ENCODE results near the gene TST.

Gene TST

DNA sequence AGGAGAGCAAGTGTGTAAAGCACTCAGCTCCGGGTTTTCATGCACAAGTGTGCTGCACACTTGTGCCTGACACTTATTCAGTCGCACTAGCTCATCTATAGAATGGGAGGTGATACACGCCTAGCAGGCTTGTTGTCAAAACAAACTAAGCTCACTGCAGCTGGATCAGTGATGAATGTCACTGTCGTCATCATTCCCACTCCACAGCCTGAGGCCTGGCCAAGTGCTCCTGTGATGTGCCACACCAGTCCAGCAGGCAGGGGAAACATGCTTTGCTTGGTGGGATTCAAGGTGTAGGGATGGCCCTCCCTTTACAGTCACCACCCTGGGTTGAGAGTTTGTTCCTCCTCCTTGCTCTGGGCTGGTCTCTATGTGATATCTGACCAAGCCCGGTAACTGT, 7.1 kb upstream of the TST start:
- Histone ChIP-seq H3K36me3 (ENCODE audit: control insufficient read depth in 1 of 2, insufficient read depth in 2 of 2, low read length in 2 of 2) (peaks cover 27 to 62% of the 10 kb centered on the region in 2 donors), H3K9me3 (ENCODE audit: control insufficient read depth in 1 of 2, low read length in 2 of 2) (no peaks in the 10 kb centered on the region), H3K4me1 (ENCODE audit: control insufficient read depth in 1 of 2, insufficient read depth in 2 of 2, low read length in 2 of 2) (peaks cover 6 to 10% of the 10 kb centered on the region in 2 donors), H3K27ac (ENCODE audit: low read length) (no peak overlapping the region), H3K27me3 (ENCODE audit: low read depth, low read length) (no peaks in the 10 kb centered on the region), H3K4me3 (ENCODE audit: low read depth in 1 of 2, low read length in 2 of 2) (no peak overlapping the region)

DNA sequence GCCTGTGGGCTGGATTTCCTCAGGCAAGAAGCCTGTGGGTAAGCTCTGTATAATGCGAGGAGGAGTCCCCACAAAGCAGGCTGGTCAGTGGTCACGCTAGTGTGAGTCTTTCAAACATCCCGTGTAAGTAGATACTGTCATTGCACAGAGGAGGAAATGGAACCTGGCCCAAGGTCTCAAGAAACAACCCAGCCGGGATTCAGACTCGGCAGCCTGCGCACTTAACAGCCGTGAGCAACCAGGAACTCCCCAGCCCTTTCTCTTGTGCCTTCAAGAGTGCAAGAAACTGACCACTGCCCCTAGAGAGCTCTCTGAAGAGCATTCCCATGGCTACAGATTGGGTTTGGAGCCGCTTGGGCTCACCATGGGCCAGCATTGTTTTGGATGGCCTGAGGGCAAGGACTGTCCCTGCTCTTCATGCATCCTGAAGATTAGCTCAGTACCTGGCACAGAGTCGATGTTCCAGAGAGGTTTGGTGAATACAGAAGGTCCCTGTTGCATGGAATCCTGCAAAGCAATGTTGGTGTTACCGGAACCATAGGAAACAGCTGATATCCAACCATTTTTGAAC, 6.3 kb upstream of the TST start:
- Histone ChIP-seq H3K36me3 (ENCODE audit: control insufficient read depth in 1 of 2, insufficient read depth in 2 of 2, low read length in 2 of 2) (peaks cover 27 to 59% of the 10 kb centered on the region in 2 donors), H3K4me1 (ENCODE audit: control insufficient read depth in 1 of 2, insufficient read depth in 2 of 2, low read length in 2 of 2) (peaks cover 6 to 12% of the 10 kb centered on the region in 2 donors), H3K9me3 (ENCODE audit: control insufficient read depth in 1 of 2, low read length in 2 of 2) (no peaks in the 10 kb centered on the region), H3K27ac (ENCODE audit: low read length) (peak overlapping the region; percentile 57), H3K4me3 (ENCODE audit: low read depth in 1 of 2, low read length in 2 of 2) (peak overlapping the region in 1 of 2 donors; percentile 8), H3K27me3 (ENCODE audit: low read depth, low read length) (no peaks in the 10 kb centered on the region)

DNA sequence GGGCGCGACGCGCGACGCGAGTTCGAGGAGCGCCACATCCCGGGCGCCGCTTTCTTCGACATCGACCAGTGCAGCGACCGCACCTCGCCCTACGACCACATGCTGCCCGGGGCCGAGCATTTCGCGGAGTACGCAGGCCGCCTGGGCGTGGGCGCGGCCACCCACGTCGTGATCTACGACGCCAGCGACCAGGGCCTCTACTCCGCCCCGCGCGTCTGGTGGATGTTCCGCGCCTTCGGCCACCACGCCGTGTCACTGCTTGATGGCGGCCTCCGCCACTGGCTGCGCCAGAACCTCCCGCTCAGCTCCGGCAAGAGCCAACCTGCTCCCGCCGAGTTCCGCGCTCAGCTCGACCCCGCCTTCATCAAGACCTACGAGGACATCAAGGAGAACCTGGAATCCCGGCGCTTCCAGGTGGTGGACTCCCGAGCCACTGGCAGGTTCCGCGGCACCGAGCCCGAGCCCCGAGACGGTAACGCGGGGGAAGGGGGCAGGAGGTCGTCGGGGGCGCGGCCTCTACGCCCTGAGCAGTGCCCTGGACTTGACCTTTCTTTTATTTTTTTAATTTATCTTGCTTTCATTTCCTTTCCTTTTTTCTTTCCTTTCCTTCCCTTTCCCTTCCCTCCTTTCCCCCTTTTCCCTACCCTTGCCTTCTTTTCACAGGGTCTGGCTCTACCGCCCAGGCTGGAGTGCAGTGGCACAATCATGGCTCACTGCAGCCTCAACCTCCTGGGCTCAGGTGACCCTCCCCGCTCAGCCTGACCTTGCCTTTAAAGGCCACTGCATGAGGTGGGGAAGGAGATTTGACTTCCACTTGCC, 5.3 kb upstream of the TST start:
- no peaks in the 10 kb centered on the region for H3K27me3 ChIP-seq (ENCODE audit: low read depth, low read length)
- H3K4me1 ChIP-seq (ENCODE audit: control insufficient read depth in 1 of 2, insufficient read depth in 2 of 2, low read length in 2 of 2): peaks cover 6 to 18% of the 10 kb centered on the region in 2 donors
- peak overlapping the region; percentile 57 for H3K27ac ChIP-seq (ENCODE audit: low read length)
- no peaks in the 10 kb centered on the region for H3K9me3 ChIP-seq (ENCODE audit: control insufficient read depth in 1 of 2, low read length in 2 of 2)
- H3K36me3 ChIP-seq (ENCODE audit: control insufficient read depth in 1 of 2, insufficient read depth in 2 of 2, low read length in 2 of 2): peaks cover 22 to 49% of the 10 kb centered on the region in 2 donors
- H3K4me3 ChIP-seq (ENCODE audit: low read depth in 1 of 2, low read length in 2 of 2): no peak overlapping the region

DNA sequence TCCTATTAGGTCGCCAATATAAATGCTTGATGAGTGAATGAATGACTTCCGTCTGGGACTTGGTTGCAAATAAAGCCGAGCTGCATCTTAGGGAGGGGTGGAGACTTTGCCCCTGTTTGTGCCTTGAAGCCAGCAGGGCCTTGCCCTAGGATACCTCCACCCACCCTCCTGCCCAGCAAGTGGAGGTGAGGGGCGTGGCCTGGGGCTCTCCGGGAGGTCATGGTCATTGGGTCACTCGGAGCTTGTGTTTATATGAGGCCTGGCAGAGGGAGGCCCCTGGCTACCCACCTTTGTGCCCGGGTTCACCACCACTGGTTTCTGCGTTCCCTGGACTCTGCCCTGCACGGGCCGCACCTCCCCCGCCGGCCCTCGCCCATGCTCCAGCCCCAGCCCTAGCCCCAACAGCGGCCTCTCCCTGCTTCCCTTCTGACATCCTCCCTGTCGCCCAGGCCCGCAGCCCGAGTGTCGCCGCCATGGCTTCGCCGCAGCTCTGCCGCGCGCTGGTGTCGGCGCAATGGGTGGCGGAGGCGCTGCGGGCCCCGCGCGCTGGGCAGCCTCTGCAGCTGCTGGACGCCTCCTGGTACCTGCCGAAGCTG, 4.6 kb upstream of the TST start:
- H3K4me3 ChIP-seq (ENCODE audit: low read depth in 1 of 2, low read length in 2 of 2): no peak overlapping the region
- no peaks in the 10 kb centered on the region for H3K9me3 ChIP-seq (ENCODE audit: control insufficient read depth in 1 of 2, low read length in 2 of 2)

DNA sequence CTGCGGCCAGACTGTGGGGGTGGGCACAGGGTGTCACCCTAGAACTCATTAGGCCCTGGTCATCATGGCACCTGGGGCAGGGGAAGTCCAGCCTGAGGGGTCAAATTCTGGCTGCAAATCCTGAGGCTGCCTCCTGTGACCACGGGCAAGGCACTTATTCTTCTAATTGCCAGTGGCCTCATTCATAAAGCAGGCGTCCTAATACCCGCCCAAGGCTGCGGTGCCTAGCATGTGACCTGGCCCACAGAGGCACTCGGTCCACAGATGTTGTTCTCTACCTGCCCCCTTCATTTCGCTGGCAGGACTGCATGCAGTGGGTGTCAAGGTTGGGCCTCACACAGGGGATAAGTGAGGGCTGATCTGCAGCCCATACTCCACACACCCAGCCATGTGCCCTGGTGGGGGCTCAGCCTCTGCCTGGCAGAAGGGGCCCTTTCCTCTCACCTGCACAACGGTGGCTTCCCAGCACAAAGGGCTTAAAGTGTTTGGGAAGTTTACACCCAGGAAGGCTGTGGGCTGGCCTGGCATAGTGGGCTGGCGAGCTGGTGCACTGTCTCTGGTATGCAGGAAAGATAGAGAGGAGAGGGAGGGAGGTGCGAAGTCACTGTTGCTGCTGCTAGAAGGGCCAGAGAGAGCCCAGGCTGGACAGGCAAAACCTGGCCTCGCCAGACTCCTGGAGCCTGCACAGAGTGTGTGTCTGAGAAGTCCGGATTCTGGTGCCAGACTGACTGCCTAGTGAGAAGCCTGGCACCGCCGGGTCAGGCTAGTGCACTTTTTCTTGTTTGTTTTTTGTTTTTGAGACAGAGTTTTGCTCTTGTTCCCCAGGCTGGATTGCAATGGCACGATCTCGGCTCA, 3.5 kb upstream of the TST start:
- Histone ChIP-seq H3K9me3 (ENCODE audit: control insufficient read depth in 1 of 2, low read length in 2 of 2) (no peaks in the 10 kb centered on the region), H3K27ac (ENCODE audit: low read length) (peak overlapping the region; percentile 8), H3K36me3 (ENCODE audit: control insufficient read depth in 1 of 2, insufficient read depth in 2 of 2, low read length in 2 of 2) (peaks cover 16 to 36% of the 10 kb centered on the region in 2 donors), H3K27me3 (ENCODE audit: low read depth, low read length) (no peaks in the 10 kb centered on the region), H3K4me3 (ENCODE audit: low read depth in 1 of 2, low read length in 2 of 2) (no peak overlapping the region), H3K4me1 (ENCODE audit: control insufficient read depth in 1 of 2, insufficient read depth in 2 of 2, low read length in 2 of 2) (peaks cover 8 to 28% of the 10 kb centered on the region in 2 donors)

More for the DNA sequence above, 4.6 kb upstream of the TST start:
- Histone ChIP-seq H3K27me3 (ENCODE audit: low read depth, low read length) (no peaks in the 10 kb centered on the region), H3K36me3 (ENCODE audit: control insufficient read depth in 1 of 2, insufficient read depth in 2 of 2, low read length in 2 of 2) (peaks cover 18 to 42% of the 10 kb centered on the region in 2 donors), H3K4me1 (ENCODE audit: control insufficient read depth in 1 of 2, insufficient read depth in 2 of 2, low read length in 2 of 2) (peaks cover 6 to 18% of the 10 kb centered on the region in 2 donors), H3K27ac (ENCODE audit: low read length) (peak overlapping the region; percentile 29)

DNA sequence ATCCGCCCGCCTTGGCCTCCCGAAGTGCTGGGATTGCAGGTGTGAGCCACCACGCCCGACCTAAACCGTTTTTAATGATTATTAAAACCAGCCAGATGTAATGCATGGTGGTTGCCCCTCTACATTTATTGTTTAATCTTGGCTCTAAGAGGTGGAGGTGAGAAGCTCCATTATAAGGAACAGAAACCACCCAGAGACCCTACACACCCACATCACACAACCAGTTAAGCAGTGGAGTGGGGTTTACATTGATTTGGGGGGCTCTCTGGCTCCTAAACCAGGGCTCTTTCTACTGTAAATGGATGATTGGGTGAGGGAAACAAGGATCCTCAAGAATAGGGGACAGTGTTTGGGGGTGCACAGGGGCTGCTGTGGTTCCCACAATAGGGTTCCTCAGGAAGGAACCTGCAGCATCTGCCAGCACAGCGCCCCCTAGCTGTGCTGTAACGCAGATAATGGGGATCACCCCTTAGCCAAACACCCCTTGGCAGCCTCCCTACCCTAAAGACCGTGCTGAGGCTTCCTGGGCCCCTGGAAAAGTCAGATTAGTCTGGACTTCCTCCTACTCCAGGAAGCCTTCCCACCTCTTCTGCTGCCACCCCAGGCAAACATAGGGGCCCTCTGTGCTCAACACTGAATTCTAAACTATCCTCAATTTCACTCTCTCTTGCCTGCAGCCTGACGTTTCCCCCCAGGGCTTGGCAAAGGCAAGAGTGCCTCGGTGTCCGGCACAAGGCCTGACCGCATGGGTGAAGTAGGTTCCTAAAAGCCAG, 2.6 kb upstream of the TST start:
- Histone ChIP-seq H3K36me3 (ENCODE audit: control insufficient read depth in 1 of 2, insufficient read depth in 2 of 2, low read length in 2 of 2) (peaks cover 11 to 28% of the 10 kb centered on the region in 2 donors), H3K27ac (ENCODE audit: low read length) (peak overlapping the region; percentile 8), H3K4me3 (ENCODE audit: low read depth in 1 of 2, low read length in 2 of 2) (no peak overlapping the region), H3K4me1 (ENCODE audit: control insufficient read depth in 1 of 2, insufficient read depth in 2 of 2, low read length in 2 of 2) (peaks cover 13 to 36% of the 10 kb centered on the region in 2 donors), H3K9me3 (ENCODE audit: control insufficient read depth in 1 of 2, low read length in 2 of 2) (no peaks in the 10 kb centered on the region), H3K27me3 (ENCODE audit: low read depth, low read length) (no peaks in the 10 kb centered on the region)

DNA sequence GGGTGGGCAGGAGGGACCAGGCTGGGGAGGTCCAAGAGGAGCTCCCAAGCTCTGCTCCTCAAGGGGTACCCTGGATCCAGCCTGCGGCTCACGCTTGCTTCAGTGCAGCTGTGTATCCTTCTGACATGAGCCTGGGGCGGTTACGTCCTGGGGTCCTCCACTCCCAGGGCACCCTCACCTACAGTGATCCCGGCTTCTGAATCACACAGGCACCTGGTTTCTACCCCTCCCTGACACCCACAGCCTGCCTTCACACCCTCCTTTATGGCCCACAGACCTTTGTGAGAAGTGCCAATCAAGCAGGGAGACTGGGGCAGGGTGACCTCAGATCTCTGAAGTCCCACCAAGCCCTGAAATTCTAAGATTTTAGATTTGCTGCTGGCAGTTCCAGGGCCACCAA, 1.8 kb upstream of the TST start:
- Histone ChIP-seq H3K27me3 (ENCODE audit: low read depth, low read length) (no peaks in the 10 kb centered on the region), H3K27ac (ENCODE audit: low read length) (no peak overlapping the region), H3K9me3 (ENCODE audit: control insufficient read depth in 1 of 2, low read length in 2 of 2) (no peaks in the 10 kb centered on the region), H3K4me1 (ENCODE audit: control insufficient read depth in 1 of 2, insufficient read depth in 2 of 2, low read length in 2 of 2) (peaks cover 13 to 43% of the 10 kb centered on the region in 2 donors), H3K36me3 (ENCODE audit: control insufficient read depth in 1 of 2, insufficient read depth in 2 of 2, low read length in 2 of 2) (peaks cover 6 to 19% of the 10 kb centered on the region in 2 donors), H3K4me3 (ENCODE audit: low read depth in 1 of 2, low read length in 2 of 2) (no peak overlapping the region)

DNA sequence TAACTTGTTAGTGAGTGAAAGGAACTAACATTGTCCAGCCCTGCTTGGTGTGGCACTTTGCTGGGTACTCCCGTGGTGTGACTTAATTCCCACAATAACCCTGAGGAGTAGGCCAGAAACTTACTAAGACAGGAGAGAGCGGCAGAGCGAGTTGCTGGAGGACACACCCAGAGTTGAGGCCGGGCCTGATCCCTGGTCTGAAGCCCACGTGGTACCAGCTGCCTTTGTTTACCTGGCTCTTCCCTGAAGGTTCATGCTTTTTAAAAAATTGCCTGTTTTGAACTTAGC, 889 bp upstream of the TST start:
- H3K27ac ChIP-seq (ENCODE audit: low read length): peak overlapping the region; percentile 75
- H3K9me3 ChIP-seq (ENCODE audit: control insufficient read depth in 1 of 2, low read length in 2 of 2): no peaks in the 10 kb centered on the region
- H3K36me3 ChIP-seq (ENCODE audit: control insufficient read depth in 1 of 2, insufficient read depth in 2 of 2, low read length in 2 of 2): peaks cover 0 to 13% of the 10 kb centered on the region in 2 donors
- peaks cover 16 to 44% of the 10 kb centered on the region in 2 donors for H3K4me1 ChIP-seq (ENCODE audit: control insufficient read depth in 1 of 2, insufficient read depth in 2 of 2, low read length in 2 of 2)
- peak overlapping the region; percentile 84 to 96 for H3K4me3 ChIP-seq (ENCODE audit: low read depth in 1 of 2, low read length in 2 of 2)
- no peaks in the 10 kb centered on the region for H3K27me3 ChIP-seq (ENCODE audit: low read depth, low read length)

DNA sequence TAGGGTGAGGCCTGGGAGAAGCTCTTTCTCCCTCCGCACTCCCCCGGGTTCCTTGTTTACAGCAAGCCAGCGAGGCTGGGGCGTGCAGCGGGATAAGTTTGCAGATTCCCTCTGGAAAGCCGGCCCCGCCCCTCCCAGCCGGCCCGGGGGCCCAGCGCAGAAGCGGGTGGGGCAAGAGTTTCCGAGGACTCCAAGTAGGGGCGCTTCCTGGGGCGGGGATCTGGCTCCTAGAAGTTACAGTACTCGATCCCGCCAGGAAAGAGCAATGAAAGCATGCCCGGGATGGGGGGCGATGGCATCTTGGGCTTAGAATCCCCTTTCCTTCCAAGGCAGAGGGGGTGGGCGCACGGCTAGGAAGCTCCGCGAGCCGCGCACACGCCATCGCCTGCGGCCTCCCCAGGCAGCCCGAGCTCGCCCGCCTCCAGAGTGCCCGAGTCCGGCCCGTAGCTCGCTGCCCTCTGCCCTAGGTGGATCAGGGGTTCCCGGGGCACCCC, 385 bp downstream of the TST start:
- Histone ChIP-seq H3K27ac (ENCODE audit: low read length) (peak overlapping the region; percentile 39), H3K36me3 (ENCODE audit: control insufficient read depth in 1 of 2, insufficient read depth in 2 of 2, low read length in 2 of 2) (peaks cover 0 to 1% of the 10 kb centered on the region in 2 donors), H3K4me1 (ENCODE audit: control insufficient read depth in 1 of 2, insufficient read depth in 2 of 2, low read length in 2 of 2) (peaks cover 19 to 53% of the 10 kb centered on the region in 2 donors), H3K4me3 (ENCODE audit: low read depth in 1 of 2, low read length in 2 of 2) (peak overlapping the region; percentile 57 to 79), H3K9me3 (ENCODE audit: control insufficient read depth in 1 of 2, low read length in 2 of 2) (no peaks in the 10 kb centered on the region), H3K27me3 (ENCODE audit: low read depth, low read length) (no peaks in the 10 kb centered on the region)

DNA sequence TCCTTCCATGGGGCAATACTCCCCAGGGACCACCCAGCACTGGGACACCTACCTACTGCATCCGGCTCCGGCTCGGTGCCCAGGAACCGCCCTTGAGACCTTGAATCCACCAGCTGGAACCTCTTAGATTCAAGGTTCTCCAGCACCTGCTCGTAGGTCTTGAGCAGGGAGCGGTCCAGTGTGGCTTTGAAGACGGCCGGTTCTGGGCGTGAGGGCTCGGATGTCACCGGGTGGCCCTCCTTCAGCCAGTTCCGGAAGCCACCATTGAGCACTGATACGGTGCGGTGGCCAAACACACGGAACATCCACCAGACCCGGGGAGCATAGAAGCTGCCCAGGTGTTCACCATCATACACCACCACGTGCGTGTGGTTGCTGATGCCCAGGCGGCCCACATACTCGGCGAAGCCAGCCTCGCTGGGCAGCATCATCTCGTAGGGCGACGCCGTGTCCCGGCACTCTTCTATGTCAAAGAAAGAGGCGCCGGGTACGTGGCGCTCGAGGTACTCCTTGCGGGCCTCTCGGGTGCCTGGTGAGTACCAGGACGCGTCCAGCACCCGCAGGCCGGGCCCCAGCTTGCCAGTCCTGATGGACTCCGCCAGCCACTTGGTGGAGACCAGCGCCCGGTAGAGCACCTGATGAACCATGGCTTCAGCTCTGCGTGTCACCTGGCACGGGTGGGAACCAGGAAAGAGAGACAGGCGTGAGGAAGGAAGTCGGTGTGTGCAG, 997 bp downstream of the TST start:
- Histone ChIP-seq H3K36me3 (ENCODE audit: control insufficient read depth in 1 of 2, insufficient read depth in 2 of 2, low read length in 2 of 2) (no peaks in the 10 kb centered on the region), H3K4me3 (ENCODE audit: low read depth in 1 of 2, low read length in 2 of 2) (peak overlapping the region; percentile 57 to 79), H3K9me3 (ENCODE audit: control insufficient read depth in 1 of 2, low read length in 2 of 2) (no peaks in the 10 kb centered on the region), H3K27me3 (ENCODE audit: low read depth, low read length) (no peaks in the 10 kb centered on the region), H3K4me1 (ENCODE audit: control insufficient read depth in 1 of 2, insufficient read depth in 2 of 2, low read length in 2 of 2) (peaks cover 19 to 53% of the 10 kb centered on the region in 2 donors), H3K27ac (ENCODE audit: low read length) (peak overlapping the region; percentile 39)
